KG1 (cell line): ENCODE results near the gene CECR2.
A peak's percentile ranks its signal among the peaks of the same experiment; 100 is the strongest.

Experiments used
- DNase-seq: peaks from one replicate; lab custom pipeline; 2025; lab: John Stamatoyannopoulos, UW

The CECR2 gene

DNA sequence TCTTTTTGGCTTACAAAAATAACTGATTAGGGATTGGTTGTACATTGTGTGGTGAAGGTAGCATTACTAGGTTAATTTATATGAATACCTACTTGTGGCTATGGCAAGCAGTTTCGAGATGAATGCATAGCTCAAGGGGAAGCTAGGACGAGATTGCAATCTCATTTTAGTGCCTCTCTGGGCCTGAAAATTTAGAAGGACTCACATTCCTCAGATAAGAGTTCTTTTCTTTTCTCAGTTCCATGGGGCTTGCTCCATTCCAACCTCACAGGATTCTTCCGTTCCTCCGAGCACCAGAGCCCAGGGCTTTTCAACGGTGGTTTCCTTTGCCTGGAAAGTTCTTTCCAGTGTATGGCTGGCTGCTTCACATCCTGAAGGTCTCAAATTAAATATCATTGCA lies 82.1 kb downstream of the CECR2 start:
- DNase-seq = no peak

DNA sequence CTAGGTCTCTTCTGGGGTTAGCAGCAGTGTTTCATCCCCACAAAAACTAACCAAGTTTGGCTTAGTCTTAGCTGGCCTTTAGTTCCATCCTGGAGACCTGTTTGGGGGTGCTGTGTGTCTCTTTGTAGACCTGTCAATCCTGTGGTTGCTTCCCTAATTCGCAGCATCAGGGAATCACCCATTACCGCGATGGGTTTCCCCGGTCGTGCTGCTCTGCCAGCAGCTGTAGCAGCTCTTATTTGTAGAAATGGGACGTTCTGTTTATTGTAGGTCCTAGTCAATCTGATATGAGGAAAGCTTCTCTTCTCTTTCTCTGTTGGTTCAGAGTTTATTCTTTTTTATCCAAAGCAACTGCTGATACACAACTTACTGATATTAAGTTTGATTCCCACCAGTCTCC lies 91.6 kb downstream of the CECR2 start:
- no peak for DNase-seq

DNA sequence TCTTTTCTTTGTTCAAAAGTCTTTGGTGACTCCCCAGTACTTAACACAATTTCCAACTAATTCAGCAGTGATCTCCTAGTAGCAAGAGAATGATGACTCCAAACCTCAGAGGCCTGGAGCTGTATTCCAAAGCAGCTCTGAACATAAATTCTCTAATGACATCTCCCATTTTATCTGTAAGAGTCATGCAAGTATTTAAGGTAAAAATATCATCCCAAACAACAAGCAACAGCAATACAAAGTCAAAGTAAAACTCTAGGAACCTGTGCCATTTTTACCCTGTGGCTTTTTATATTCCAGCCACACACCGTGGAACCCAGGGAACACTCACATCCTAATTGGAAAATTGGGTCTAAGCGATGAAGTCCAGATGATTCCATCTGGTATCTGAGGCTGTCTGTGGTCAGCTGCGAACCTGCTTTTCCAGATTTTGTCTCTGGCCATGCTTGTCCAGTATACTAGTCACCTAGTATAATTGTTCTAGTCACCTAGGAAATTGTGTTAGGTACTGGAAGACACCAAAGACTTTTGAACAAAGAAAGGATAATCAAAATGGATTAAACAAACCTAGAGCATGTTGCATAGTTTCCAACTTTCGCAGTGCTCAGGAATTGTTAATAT lies 101.7 kb downstream of the CECR2 start:
- DNase-seq = no peak

DNA sequence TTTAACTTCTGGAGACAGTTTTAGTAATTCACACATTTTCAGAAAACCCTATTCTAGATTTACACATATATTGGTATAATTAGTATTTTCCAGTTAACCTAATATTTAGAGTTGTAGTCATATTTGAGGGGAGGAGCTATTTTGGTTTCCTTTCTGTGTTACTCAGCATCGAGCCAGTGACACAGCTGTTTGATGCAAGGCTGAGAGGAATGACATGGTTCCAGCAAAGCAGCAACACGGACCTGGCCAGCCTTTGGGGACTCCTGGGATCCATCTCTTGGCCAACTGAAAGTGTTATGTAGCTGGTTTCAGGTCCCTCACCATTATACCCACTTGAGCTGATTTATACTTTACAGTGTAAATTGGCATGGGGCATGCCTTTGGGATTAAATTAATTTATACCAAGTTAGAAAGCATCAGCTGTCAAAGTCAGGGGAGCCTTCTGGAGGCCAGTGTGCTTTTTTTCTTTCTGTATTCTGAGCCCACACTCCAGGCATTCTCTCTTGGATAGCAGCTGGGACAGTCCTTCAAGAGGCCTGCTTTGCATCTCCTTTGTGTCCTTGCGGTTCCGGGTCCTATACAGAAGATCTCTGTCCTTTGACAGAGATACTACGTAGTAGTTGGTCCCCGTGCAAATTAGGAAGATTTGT lies 102.8 kb downstream of the CECR2 start:
- no peak for DNase-seq

DNA sequence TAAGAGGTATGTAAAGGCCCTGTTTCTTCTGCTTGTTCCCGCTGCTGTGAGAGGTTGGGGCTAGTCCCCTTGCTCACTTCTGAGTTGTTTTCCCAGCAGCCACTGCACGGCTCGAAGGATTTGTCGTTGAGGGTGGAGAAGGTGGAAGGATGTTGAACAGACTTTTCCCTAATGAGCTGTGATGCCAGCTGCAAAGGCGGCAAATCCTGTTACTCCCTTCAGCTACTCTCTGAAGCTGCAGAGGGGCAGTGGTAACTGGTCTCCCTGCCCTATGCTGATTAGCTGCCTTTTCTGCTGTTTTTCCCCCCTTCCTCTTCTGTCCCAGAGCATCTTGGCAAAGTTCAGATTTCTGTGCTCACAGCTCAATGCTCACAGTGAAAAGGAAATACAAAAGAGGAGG lies 103.7 kb downstream of the CECR2 start:
- DNase-seq = no peak

DNA sequence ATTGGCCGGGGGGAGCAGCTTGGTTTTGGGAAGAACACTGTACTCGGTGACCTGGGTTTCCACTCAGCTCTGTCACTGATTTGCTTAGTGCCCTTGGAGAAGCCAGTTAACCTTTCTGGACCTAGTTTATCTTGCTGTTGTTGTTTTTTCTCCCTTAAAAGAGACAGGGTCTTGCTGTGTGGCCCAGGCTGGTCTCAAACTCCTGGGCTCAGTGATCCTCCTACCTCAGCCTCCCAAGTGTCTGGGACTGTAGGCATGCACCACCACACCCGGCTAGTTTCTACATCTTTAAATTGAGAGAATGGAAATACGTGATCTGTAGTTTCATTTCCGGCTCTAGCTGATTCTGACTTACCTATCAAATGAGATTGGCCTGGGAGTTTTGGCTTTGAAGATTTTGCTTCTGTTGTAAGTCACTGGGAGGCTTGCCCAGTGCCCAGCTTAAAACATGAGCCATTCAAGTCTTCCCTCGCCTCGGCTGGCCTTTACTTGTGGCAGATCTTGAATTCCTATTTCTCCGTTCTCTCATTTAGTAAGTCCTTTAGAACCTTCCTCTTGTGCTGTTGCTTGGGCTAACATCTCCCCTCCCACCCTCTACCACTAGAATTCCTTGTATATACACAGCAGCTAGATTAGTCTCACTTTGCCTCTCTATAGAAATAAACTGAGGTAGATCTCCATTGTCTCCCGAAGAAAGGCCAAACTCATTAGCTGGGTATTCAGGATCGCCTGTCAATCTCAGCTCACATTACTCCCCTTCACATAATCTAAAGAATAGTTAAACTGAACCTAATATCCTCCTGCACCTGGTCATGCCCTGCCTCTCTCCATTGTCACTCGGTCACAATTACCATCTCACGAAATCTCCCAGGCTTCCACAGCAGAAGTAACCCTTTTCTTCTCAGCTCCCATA lies 106.3 kb downstream of the CECR2 start:
- DNase-seq = no peak

DNA sequence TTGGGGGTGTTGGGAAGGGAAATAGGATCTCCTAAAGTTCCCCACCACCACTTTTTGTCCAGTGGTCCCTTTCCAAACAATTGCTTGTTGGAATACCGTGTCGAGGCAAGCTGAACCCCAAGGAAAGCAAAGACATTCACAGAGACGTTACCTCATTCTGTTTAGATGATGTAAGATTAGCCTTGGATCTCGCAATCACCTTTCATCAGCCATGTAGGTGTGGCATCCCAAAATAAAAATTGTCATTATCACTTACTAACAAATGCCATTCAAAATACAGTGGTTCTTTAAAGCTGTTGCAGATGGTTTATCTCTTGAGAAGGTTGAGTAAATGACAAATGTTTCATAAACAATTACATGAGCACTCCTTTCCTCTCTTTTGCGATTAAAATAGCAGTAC lies 107.6 kb downstream of the CECR2 start:
- DNase-seq = no peak

DNA sequence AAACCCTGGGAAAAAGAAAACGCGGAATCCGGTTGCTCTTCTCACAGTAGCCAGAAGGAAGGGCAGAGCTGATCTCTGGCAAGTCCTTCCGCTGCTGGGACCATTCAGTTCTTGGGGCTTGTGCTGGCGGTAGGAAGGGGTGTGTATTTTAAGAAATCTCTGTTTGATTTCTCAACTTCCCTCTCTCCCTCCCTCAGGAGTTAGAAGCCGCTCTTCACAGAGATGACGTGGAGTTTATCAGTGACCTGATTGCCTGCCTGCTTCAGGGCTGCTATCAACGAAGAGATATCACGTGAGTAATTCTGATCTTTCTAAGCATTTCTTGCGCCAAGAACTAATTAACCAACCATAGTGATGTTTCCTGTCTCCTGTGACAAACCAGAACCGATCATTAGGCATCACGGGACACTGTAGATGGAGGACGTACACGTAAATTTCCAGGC lies 108.2 kb downstream of the CECR2 start:
- DNase-seq = no peak

DNA sequence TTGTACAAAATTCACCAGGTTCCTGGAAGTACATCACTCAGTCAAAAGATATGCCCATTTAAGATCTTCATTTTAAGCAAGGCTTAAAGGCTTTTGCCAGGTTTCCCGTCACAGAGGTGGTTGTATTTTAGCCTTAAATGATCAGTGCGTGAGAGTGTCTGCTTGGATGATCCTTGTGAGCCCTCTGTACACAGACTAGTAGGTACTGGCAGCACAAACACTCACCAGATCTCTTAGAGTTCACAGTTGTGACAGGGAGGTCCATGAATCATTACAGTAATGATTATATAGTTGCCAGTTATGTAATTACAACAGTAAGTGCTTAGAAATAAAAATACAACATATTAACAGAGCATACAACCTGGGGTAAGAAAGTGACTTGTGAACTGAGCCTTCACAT lies 109.9 kb downstream of the CECR2 start:
- no peak for DNase-seq

DNA sequence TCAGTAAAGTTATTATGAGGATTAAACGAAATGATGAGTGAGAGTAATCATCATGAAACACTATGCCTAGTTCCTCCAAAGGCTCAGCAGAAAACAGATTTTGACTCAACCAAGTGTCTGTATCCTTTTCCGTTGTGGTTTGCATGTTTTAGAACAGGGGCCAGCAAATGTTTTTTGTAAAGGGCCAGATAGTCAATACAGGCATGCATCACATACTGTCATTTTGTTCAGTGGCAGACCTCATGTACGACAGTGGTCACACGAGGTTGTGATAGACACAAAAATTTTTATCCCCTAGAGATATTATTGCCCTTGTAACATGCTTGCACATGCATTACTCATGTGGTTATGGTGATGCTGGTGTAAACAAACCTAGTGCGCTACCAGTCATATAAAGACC lies 112.2 kb downstream of the CECR2 start:
- no peak for DNase-seq

DNA sequence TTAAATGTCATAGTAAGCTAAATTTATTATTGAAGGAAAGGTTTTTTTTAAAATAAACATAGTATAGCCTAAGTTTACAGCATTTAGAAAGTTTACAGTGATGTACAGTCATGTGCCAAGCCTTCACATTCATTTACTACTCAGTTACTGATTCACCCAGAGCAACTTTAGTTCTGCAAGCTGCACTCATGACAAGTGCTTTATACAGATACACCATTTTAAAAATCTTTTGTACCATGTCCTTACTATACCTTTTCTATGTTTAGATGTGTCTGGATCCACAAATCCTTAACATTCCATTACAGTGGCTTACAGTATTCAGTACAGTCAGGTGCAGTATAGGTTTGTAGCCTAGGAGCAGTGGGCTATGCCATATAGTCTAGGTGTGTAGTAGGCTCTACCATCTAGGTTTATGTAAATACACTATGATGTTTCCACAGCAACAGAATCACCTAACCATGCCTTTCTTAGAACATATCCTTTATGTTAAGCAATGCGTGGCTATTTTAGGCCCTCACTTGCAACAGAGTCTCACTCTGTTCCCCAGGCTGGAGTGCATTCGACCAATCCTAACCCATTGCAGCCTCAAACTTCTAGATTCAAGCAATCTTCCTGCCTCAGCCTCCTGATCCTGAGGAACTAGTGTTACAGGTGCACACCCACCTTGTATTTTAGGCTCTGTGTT lies 114.6 kb downstream of the CECR2 start:
- DNase-seq = no peak

DNA sequence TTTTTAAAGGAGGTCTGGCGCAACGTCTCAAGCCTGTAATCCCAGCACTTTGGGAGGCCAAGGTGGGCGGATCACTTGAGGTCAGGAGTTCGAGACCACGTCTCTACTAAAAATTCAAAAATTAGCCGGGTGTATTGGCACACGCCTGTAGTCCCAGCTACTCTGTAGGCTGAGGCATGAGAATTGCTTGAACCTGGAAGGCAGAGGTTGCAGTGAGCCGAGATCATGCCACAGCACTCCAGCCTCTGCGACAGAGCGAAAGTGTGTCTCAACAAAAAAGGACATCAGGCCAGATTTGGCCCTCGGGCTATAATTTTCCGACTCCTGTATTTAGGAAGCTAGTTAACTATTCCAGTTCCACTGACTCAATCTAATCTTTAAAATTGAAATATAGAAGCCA lies 115.3 kb downstream of the CECR2 start:
- DNase-seq = no peak

DNA sequence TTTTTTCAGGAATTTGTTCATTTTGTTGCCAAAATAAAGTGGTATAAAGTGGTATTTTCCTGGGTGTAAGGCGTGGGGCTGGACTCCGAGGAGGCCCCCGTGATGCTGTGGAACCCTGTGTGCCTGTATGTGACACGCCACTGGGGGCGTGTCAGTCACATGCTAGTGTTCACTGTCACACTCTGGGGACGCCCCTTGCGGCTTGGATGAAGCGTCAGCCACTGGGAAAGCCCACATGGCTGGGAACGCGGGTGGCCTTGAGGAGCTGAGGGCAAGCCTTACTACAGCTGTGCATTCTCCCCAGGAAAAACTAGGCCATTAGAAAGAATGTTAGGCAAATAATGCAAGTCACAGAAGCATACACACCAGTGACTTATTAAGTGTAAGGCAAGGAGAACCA lies 117.1 kb downstream of the CECR2 start:
- no peak for DNase-seq

DNA sequence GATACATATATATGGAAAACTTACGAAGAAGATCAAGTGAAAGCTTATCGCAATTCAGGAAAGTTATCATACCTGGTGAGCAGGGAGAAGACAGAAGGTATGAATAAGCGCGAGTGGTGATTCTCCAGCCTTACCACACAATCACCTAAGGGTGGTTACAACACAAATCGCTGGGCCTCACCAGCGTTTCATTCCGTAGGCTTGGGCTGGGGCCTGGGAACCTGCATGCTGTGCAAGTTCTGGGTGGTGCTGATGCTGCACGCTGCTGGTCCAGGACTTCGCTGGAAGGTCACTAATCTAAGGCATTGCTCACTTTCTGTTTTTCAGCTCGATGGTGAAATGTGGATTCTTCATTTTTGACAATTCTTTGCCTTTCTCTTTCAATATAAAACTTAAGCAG lies 117.5 kb downstream of the CECR2 start:
- DNase-seq = no peak

DNA sequence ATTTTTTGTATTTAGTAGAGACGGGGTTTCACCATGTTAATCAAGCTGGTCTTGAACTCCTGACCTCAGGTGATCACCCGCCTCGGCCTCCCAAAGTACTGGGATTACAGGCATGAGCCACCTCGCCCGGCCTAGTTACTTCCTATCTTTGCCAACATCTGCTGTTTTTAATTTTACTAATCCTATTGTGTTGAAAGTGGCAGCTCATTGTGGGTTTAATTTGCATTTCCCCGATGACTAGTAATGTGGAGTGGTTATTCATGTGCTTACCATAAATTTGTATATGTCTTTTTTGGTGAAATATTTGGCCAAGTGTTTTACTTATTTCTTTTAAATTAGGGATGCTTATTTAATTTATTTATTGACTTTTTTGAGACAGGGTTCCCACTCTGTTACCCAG lies 119.8 kb downstream of the CECR2 start:
- DNase-seq = no peak

DNA sequence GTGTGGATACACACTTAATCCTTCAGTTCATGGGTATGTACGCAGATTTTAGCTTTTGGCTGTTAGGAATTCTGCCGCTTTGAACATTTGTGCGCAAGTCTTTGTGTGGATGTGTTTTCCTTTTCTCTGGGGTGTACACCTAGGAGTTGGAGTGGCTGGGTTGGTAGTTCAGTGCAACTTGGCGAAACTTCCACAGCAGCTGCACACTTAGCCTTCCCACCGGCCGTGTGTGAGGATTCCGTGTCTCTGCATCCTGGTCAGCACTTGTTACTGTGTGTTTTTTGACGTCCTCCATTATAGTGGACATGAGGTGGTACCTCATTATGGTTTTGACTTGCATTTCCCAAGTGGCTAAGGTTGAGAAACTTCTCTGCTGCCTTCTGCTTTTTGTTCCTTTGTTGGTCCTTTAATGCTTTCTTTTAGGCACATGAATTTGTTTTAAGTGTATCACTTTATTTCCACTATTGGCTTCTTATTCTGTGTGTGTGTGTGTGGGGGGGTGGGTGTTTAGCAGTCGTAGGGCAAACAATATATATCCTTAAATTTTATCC lies 121.9 kb downstream of the CECR2 start:
- no peak for DNase-seq

DNA sequence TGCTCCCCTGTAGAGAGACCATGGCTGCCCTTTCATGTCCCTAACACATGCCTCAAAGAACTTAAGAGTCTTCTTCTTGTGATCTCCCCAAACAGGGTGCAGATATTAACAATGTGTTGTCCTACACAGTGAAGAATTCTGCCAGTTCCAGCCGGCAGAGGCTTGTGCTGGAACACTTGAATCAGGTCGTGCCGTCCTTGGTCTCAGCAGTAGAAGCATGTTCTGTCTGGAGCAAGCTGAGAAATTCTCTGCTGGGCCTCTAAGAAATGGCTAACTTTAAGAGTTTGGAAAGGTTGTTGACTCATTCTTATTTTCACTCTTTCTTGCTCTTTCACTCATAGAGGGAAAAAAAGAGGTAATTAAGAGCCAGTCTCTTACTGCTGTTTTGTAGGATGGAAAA lies 123.0 kb downstream of the CECR2 start:
- DNase-seq = no peak

DNA sequence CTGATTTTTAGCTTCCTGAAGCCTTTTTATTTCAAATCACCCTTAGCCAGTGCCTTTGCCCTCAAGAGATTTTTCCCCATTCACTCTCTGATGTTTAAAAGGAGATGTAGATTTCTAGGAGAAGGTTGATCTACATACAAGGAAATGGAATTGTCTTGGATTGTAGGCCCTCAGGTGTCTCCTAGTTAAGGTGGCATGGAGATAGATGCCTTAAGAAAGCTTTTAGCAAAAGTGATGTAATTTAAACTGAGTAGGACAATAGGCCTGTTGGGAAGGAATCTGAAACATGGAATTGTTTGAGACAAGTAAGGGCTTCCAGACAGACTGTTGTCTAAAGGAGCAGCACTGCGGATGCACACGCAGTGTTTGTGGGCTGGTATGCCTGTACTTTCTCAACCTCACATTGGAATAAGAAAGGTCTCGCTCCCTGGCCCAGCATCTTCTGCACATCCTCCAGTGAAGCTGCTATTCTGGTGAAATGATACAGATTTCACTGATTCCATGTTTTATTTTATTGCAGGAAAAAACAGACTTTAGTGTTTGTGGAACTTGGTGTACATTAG lies 124.2 kb downstream of the CECR2 start:
- no peak for DNase-seq

DNA sequence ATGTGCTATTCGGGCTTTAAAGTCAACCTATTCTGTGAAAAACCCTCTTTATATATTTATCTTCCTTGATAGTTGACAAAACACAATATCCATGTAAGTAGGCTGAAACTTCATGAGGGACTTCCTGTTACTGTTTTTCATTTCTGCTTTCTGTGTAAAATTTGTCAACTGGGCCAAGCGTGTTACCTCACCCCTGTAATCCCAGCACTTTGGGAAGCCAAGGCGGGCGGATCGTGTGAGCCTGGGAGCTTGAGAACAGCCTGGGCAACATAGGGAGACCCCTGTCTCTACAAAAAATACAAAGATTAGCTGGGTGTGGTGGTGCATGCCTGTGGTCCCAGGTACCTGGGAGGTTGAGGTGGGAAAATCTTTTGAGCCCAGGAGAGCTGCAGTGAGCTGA lies 127.6 kb downstream of the CECR2 start:
- DNase-seq = no peak

DNA sequence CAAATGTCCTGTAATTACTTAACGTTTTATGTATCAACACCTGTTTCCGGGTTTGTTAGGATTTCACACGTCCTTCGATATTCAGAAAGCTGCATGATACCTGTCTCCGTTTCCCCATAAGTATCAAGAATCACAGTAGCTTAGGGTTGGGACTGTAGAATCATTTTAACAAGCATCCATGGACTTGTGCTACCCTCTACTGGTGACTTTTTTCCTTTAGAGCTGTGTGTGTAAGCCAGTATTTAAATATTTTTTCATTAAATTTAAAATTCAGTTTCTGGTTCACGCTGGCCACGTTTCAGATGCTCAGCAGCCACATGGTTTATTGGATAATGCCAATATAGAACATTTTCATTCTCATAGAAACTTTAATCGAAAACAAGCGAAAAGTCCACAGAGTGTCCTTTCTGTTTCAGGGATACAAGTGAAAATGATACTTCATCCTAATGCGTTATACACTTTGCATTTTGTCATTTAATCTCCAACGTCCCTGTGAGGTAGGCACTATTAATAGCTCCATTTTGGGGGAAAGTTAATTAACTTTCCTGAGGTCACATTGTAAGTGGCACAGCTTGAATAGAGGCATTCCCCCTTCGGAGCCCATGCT lies 132.5 kb downstream of the CECR2 start:
- DNase-seq = peak; percentile 52

DNA sequence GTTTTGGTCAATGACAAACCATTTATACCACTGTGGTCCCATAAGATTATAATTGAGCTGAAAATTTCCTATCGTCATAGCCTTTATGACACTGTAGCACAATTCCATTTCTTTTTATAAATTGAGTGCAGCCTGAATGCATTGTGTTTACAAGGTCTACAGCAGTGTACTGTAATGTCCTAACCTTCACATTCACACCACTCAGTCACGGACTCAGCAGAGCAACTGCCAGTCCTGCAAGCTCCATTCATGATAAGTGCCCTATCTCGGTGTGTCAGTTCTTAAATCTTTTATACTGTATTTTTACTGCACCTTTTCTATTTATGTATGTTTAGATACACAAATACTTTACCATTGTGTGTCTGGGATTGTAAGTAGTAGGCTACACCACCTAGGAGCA lies 138.8 kb downstream of the CECR2 start:
- no peak for DNase-seq

DNA sequence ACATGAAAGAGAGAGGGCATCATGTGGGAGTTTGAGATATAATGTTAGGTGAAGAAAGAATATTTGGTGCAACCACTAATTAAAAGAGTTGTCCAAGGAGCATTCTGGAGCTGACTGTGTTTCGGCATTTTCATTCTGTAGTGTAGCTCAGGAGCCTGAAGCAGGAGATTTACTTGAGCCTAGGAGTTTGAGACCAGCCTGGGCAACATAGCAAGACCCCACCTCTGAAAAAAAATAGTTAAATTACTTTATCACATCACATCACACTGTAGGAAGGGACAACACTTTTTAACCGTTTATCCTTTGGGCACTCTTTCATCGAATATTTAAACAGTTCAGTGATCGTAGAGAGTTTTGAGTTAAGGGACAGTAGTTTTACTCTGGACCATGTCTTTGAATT lies 143.7 kb downstream of the CECR2 start:
- no peak for DNase-seq
